Stimulated activated CD4-positive, alpha-beta T cell treated with anti-CD3 and anti-CD28 coated beads, Interleukin-1b, Interleukin-23, amount 100 ng/mL, for 24 hours (primary cell): ENCODE data around the gene MREG.
"Not testable (repeated sequence)": the region's sequence is repeated elsewhere in the genome, so short reads cannot be mapped to it uniquely, and the experiment has no call there.

Experiments used
- DNase-seq, 4 experiments: peaks; one replicate each; pipeline ENCODE4 v3.0.0-alpha.2; 2020; ENCODE audit warnings: low read depth in 4 of 4, low spot score in 1 of 4

The MREG gene

GRCh38 chr2:216021768-216022565 lies 8.6 kb upstream of the MREG start:
- DNase-seq, result no peak

DNA sequence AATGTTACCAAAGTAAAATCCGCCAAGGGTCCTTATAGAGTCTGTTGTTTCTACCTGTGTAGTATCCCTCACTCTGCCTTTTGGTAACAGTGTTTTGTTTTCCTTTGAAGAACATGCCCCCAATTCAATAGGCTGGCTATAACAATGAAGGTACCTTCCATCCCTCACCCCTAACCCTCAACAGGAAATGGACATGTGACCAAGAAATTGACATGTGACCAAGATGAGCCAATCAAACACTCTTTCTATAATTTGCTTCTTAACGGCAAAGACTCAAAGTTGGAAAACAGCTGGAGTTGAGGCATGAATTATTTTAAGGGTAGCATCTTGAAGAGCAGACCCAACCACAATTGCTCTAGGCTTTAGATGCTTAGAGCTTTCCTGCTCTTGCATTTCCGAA lies 5.4 kb upstream of the MREG start:
- no peak for DNase-seq

DNA sequence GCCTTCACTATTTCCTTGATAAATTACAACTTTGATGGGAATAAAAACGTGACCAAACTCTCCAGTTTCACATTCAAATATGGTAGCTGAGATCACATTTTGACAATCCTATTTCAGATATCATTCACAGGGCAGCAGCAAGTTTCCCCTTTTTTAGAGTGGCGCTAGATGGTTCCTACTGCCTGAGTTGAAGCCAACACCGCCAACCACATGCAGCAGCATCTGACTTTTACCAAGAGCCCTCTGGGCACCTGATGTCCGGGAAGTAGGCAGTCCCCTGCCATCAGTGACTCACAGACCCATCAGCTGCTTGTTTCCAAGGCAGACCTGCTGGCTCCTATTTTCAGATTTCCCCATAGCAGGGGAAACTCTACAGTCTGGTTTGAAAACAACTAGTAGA lies 4.0 kb upstream of the MREG start:
- DNase-seq, result no peak

GRCh38 chr2:216016581-216016980 lies 3.2 kb upstream of the MREG start:
- no peak for DNase-seq

DNA sequence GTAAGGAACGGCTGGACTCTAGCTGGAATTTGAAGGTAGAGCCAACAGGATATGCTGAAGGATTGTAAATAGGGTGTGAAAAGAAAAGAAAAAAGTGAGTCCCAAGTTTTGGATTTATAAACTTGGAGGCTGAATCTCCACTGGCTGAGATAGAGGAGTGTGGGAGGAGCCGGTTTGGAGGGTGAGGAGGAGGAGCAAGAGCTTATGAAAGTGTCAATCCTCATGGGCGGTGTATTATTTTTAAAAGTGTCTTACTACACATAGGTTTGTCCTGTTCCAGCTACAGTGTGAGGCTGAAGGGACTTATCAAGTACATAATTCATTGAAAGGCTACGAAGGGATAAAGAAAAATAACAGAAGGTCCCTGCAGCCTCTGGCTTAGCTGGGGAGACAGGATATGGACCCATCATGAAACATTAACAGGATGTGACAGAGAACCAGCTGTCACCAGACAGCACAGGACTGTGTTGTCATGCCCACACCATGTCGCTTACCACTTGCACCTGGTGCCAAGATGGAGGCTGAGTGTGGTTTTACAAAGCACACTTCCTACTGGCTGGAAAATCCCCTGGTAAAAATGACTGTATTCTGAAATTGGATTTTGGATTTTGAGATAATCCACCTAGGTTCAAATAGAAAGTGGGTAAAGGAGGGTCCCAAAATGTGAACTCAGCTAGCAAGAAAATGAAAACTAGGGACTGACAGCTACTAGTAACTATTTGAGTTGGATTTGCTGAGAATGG lies 2.5 kb upstream of the MREG start:
- peak in 1 of 4 experiments; percentile 18 for DNase-seq

- no peak for DNase-seq
Measured at GRCh38 chr2:216014986-216015385, 1.6 kb upstream of the MREG start.

GRCh38 chr2:216014006-216014405 lies 655 bp upstream of the MREG start:
- DNase-seq, result no peak

GRCh38 chr2:216012830-216013079 lies 596 bp downstream of the MREG start:
- DNase-seq, result no peak

DNA sequence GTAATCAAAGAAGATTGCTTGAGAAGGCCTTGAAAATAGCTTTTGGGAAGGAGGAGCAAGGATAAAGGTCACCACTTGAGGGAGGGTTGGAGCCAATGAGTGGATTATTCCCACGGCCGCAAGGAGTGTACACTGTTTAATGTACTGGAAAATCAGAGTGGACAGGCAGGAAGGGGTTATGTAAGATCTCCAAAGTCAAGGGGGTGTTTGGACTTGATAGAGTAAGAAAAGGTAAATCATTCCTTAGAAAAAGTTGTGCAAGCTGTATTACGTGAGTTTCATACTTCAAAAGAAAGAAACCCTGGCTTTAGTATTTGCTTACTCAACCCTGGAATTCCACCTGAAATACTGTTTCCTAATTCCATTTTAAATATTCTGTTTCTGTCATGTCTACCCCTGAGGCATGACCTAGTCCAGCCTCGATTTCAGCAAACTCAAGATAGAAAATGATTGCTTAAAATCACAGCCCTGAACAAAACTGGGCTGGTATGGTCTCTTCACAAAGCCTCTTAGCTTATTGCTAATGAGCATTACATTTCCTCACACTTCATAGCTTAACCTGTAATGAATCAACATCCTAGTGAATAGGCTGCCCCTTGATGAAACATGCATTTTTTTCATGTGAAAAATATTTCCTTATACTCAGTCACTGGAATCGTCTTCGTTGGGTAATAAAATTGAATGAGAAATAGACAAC lies 1.1 kb downstream of the MREG start:
- no peak for DNase-seq

DNA sequence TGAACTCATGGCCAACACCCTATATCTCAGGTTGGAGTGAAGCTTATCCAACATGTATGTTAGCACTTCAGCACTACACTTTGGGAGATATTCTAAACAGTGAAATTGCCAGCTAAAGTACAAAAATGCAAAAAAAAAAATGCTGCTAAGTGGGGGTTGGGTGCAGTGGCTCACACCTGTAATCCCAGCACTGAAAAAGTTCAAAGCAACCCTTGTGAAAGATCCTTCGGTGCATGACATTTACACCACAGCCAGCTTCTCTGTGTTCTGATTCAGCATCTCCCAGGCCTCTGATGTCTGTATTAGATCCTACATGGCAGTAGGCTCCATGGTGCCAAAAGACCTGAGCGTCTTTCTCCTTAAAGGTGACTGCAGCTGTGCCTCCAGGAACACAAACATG lies 4.1 kb downstream of the MREG start:
- DNase-seq, result not testable (repeated sequence)

DNA sequence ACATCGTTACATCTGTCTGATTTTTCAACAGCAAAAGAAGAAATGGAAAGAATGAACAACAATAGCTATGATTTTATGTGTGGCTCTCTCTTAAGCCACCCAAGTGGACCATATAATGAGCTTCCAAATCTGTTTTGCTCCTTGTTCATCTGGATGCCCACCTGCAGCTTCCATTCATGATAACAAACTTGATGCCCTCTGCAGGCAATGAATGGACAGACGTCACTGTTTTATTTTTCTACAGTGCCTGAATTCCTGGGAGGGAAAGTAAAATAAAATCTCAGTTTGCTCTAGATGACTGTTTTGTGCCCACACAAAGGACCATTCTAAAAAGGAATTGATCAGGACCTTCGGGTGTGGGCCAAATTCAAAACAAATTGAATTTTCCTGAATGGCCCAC lies 5.0 kb downstream of the MREG start:
- DNase-seq, result no peak

DNA sequence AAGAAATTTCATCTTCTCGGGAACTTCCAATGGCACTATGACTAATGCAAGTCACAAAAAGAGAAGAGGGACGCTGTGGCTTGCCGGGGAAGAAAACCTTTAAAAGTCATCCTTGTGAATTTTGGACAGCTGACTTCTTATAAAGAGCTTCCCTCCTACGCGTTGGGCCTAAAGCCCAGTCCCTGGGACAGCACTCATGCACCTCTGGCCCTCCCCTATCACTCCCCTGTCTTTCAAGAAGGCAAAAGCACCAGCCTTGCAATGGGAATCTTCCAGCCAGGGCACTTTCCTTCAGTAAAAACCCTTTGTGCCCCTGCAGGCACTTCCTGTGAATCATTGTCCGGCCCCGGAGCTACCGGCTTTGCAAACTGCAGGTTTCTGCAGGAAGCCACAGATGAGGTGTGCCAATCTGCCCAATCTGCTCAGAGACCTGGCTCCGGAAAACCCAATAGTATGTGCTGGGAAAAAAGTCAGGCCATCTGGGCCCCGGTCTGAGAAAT lies 7.1 kb downstream of the MREG start:
- peak in 1 of 4 experiments; percentile 34 for DNase-seq

GRCh38 chr2:216004697-216005283 lies 8.6 kb downstream of the MREG start:
- no peak for DNase-seq

DNA sequence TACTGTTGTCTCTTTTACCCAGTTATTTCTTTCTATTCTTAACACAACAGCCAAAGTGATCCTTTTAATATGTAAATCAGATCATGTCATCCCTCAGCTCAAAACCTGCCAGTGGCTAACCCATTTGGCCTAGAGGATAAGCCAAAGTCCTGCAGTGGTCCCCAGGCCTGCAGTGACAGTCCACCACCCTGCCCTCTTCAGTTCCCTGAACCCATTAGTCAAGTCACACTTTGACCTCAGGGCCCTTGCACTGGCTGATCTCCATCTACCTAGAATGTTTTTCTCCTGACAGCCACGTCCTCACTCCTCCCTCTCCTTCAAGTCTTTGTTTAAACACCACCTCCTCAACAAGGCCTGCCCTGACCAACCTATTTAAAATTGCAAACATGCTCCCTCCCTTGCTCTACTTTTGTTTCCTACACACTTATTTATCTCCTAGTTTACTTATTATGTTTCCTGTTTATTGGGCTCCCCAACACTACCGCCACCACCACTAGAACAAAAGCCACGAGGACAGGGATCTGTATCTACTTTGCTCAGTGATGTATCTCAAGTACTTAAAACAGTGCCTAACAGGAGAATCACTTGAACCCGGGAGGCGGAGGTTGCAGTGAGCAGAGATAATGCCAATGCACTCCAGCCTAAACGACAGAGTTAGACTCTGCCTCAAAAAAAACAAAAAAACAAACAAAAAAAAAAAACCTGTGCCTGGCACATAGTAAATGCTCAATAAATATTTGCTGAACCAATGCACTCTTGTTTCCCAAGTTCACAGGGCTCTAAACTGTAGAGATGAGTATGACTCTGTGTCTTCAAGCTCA lies 9.3 kb downstream of the MREG start:
- no peak for DNase-seq

DNA sequence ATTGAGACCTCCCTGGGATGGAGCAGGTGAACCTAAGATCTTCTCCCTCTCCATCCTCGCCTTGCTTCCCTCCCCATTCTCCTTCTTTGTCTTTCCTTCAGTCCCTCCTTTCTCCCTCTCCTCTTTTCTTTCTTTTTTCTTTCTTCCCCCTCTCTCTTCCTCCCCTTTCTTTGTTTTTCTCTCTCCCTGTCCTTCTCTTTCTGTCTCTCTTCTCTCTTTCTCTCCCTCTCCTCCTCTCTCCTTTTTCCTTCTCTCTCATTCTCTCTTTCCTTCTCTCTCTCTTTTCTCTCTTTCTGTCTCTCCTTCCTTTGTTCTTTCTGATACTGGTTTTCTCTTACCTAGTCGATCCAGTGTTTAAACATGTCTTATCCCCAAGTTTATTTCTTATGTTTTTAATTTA lies 10.7 kb downstream of the MREG start:
- DNase-seq, result no peak

DNA sequence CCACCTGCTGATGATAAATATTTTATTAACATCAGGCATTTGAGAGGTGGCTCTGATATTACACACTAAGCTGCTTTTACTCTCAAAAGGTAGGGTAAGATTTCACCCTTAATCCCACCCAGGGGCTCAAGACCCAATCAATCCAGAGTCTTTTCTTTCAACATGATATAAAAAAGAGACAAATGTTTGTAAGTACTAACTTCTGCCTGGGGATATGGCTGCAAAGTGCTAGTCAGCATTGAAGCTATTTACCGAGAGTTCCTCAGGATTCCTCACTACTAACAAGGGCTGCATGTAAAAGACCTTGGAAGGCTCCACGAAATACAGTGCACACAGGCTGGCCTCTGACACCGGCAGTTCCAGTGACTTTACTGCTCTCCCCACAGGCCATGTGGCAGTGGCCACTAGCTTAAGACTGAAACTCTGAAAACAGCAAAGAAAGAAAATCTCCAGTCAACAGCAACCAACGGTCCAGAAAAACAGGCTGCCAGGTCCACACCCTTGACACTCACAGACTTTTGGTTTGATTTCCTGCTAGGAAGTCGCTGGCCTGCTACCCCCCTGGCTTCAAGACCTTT lies 11.2 kb downstream of the MREG start:
- DNase-seq, result no peak

GRCh38 chr2:216001216-216002100 lies 11.9 kb downstream of the MREG start:
- DNase-seq, result no peak

- DNase-seq, result no peak
Measured at GRCh38 chr2:215998636-215999035, 14.7 kb downstream of the MREG start.

DNA sequence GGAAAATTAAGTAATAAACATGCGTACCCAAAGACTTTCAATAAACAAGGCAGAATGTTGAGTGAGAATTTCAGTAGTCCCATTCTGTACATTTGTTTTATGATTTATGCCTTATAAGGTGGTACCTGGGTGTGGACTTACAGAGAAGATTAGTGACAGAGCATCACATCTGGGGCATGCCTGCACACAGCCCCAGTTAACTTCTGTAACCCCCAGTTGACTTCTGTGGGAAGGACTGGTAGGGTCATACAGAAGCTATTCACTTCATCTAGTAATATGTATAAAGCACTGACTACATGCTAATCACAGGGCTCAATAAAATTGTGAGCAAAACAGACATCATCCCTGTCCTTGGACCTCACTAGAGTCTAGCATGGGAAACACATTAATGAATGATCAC lies 16.1 kb downstream of the MREG start:
- no peak for DNase-seq

DNA sequence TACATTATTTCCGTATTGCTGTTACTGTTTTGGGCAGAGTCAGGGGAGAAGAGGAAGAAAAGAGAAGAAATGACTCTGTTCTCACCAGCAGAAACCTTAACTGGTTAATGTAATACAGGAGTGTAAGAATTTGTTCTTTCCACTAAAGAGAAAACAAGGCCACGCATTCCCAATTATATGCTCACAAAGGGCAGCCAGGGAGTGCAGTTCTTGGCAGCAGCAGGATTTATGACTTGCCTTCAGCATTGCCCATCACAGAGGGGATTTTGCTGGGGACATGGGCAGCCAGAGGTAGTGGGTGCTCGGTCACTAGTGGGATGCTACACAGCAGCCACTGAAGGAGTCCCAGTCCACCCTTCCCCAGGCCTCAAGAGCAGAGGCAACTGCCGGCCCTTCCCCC lies 18.4 kb downstream of the MREG start:
- no peak for DNase-seq
